GM12878 (cell line): ENCODE data around the gene LDLRAD4. TPM values are rescaled to one million over a fixed set of nuclear protein-coding genes. Genes with fewer than 3 reads are reported as not detected.

Experiments used
- ATAC-seq: fragments of 200-7000 bp; cut with Tn5 transposase; 3 replicates; pipeline ENCODE4 v1.9.1; 2020; ENCODE audit warnings: mild to moderate bottlenecking, moderate library complexity
- BruUV-seq: library from RNA; stranded (reverse); fragments of 400-500 nt; replicated peaks from 2 replicates; lab custom pipeline; 2021; lab: Mats Ljungman, UMichigan
- CTCF ChIA-PET: fragments of 300-600 bp; sonication (Branson Sonifier 250); formaldehyde crosslinking; extraction: SDS; loops from one replicate; lab custom pipeline; 2021; ENCODE audit warnings: inconsistent platforms; lab: Yijun Ruan, JAX
- POLR2A ChIA-PET: fragments of 350-600 bp; formaldehyde crosslinking; extraction: SDS; loops from one replicate; lab custom pipeline; 2021; ENCODE audit warnings: inconsistent platforms; lab: Charles Lee
- RAD21 ChIA-PET: fragments of 300-600 bp; sonication (Branson Sonifier 250); formaldehyde crosslinking; loops from one replicate; lab custom pipeline; 2023; ENCODE audit warnings: antibody characterized with exemption; ENCODE audit not compliant: unreplicated experiment; lab: Charles Lee
- SMC1A ChIA-PET: fragments of 300-600 bp; sonication (Branson Sonifier 250); formaldehyde crosslinking; loops from one replicate; lab custom pipeline; 2023; ENCODE audit not compliant: unreplicated experiment, uncharacterized antibody; lab: Charles Lee
- DNase-seq: peaks from one replicate; pipeline ENCODE4 v3.0.0-alpha.2; 2011; ENCODE audit warnings: low read depth, low spot score
- FAIRE-seq: peaks from 3 replicates; lab custom pipeline; 2011; peaks lifted over from hg19 to GRCh38; lab: Jason Lieb, UNC
- H2AFZ ChIP-seq: 2 replicates; pipeline ENCODE4 v1.6.0; 2011; ENCODE audit warnings: low read depth, low read length, control low read depth; ENCODE audit not compliant: control insufficient read depth
- H3K27ac ChIP-seq: 2 replicates; pipeline ENCODE4 v1.5.1; 2011; ENCODE audit warnings: control low read depth; ENCODE audit not compliant: control insufficient read depth, insufficient read depth
- H3K27me3 ChIP-seq, 2 experiments: replicated peaks in 1 of 2; 2 replicates each; pipeline versions ENCODE4 v1.6.0 to v1.6.1; 2011; ENCODE audit warnings: low read length in 1 of 2; ENCODE audit not compliant: control insufficient read depth in 2 of 2, insufficient read depth in 2 of 2
- H3K36me3 ChIP-seq, 2 experiments: 2 replicates each; pipeline ENCODE4 v1.5.1; 2011; ENCODE audit warnings: low read length in 1 of 2; ENCODE audit not compliant: control insufficient read depth in 2 of 2, insufficient read depth in 2 of 2
- H3K4me1 ChIP-seq: 2 replicates; pipeline ENCODE4 v1.6.1; 2011; ENCODE audit warnings: mild to moderate bottlenecking, low read length, moderate library complexity, mixed read lengths; ENCODE audit not compliant: control insufficient read depth, insufficient read depth
- H3K4me2 ChIP-seq: 2 replicates; pipeline ENCODE4 v1.6.0; 2011; ENCODE audit warnings: control low read depth; ENCODE audit not compliant: control insufficient read depth, insufficient read depth
- H3K4me3 ChIP-seq: fragments of 200-600 bp; sonication (generic); 2 replicates; pipeline ENCODE4 v1.5.1; 2016
- H3K79me2 ChIP-seq: 2 replicates; pipeline ENCODE4 v1.6.0; 2011; ENCODE audit warnings: low read length; ENCODE audit not compliant: control insufficient read depth, insufficient read depth
- H3K9ac ChIP-seq: 2 replicates; pipeline ENCODE4 v1.8.0; 2011; ENCODE audit warnings: low read length, control low read depth, mixed read lengths; ENCODE audit not compliant: control insufficient read depth, insufficient read depth
- H3K9me3 ChIP-seq: replicated peaks from 3 replicates; pipeline ENCODE4 v1.5.1; 2011; ENCODE audit warnings: mild to moderate bottlenecking, low read length; ENCODE audit not compliant: control insufficient read depth, insufficient read depth
- H4K20me1 ChIP-seq: 2 replicates; pipeline ENCODE4 v1.6.0; 2011; ENCODE audit not compliant: control insufficient read depth, insufficient read depth
- MEF2B ChIP-seq: fragments of 450-650 bp; IDR thresholded peaks from 2 replicates; pipeline ENCODE4 v1.6.1; 2018; ENCODE audit warnings: mild to moderate bottlenecking, moderate library complexity; ENCODE audit not compliant: partially characterized antibody, poor library complexity, severe bottlenecking
- NBN ChIP-seq: fragments of 450-650 bp; IDR thresholded peaks from 2 replicates; pipeline ENCODE4 v1.6.1; 2016
- NRF1 ChIP-seq: conservative IDR thresholded peaks from 2 replicates; pipeline ENCODE4 v1.6.1; 2011; ENCODE audit warnings: mild to moderate bottlenecking, low read depth, low read length, improper control_type of control experiment
- POLR2A ChIP-seq: IDR thresholded peaks from 2 replicates; pipeline ENCODE4 v1.6.1; 2011; ENCODE audit warnings: low read depth, mild to moderate bottlenecking, low read length
- WGBS: methylation state at CpG from one replicate; pipeline ENCODE4 v1.1.6; 2016; ENCODE audit warnings: low lambda C conversion rate; ENCODE audit not compliant: insufficient replicate concordance, insufficient coverage; ENCODE audit errors: missing lambda C conversion rate; 5-methylcytosine and 5-hydroxymethylcytosine counted together
- in situ Hi-C: fragments of 300-500 bp; cut with MboI; formaldehyde crosslinking; loops from 9 replicates; pipeline ENCODE4 v1.14.3; 2018; ENCODE audit warnings: mixed read lengths
- intact Hi-C: fragments of 100-400 bp; cut with micrococcal nuclease; formaldehyde crosslinking; loops from one replicate; pipeline ENCODE4 v1.14.2; 2022; ENCODE audit not compliant: unreplicated experiment
- polyA plus RNA-seq, 11 experiments: library from polyadenylated mRNA; depleted of rRNA in 4 of 11; unstranded in 6 of 11; stranded (reverse) in 5 of 11; fragments of >200 nt; fragmentation: Nextera tagmentation in 4 of 11; fragmentation: Illumina TruSeq in 1 of 11; extraction: Ambion mirVana in 4 of 11; extraction: Trizol in 1 of 11; gene quantifications; 1 replicate in 1 of 11; 2 replicates in 10 of 11; pipeline versions ENCODE4 v1.2.1 to v1.2.3, GENCODE V29; 2011 to 2016; ENCODE audit warnings: inconsistent platforms in 2 of 11, missing spikeins in 2 of 11, low read depth in 1 of 11
- total RNA-seq, 4 experiments: library from RNA; depleted of rRNA in 3 of 4; stranded (reverse); fragments of >200 nt in 3 of 4; fragmentation: Illumina TruSeq in 1 of 4; extraction: Trizol in 1 of 4; gene quantifications; 2 replicates each; pipeline versions ENCODE4 v1.2.1 to v1.2.3, GENCODE V29; 2013 to 2021
- TF ChIP-seq, protein P1 (sequence below): fragments of 450-650 bp; IDR thresholded peaks from 2 replicates; pipeline ENCODE4 v1.6.1; 2014; ENCODE audit warnings: mild to moderate bottlenecking

The LDLRAD4 gene
- total and polyA plus RNA-seq, 10 of the 15 experiments (the other 5 are each of a cell fraction or from before 2014, with no cell fraction given) = 2.7 to 16.8 (median 11.2) TPM

DNA sequence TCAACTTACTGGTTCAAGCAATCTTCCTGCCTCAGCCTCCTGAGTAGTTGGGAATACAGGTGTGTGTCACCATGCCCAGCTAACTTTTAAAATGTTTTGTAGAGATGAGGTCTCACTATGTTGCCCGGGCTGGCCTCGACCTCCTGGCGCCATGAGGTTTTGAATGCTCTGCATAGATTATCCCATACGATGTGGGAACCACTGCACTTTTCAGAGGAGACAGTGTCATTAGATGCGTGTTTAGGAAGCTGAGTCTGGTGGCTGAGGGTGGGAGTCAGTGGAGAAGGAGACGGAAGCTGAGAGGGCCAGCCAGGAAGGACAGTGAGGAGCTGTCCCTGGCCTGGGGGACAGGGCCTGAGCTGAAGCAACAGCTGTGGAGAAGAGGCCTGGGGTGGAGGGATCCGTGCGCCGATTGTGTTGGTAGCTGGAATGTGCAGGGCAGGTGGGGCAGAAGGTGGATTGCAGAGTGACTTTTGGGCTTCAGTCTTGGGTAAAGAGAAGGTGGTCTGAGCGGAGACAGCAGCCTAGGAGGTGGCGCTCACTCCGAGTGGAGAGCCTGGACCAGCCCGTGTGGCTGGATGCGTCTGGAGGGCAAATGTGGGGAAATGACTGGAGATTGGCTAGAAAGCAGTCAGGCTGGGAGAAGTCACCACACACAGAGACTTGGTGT, 68.0 kb downstream of the LDLRAD4 start:
- Histone ChIP-seq H3K79me2 (no peaks in the 10 kb centered on the region), H3K4me1 (no peaks in the 10 kb centered on the region), H3K27me3 (no peaks in the 10 kb centered on the region; a peak in 1 of 4 replicates), H3K9me3 (no peaks in the 10 kb centered on the region), H3K27ac (no peak overlapping the region), H4K20me1 (no peaks in the 10 kb centered on the region), H3K36me3 (no peaks in the 10 kb centered on the region), H2AFZ (no peak overlapping the region), H3K4me3 (no peak overlapping the region), H3K9ac (no peak overlapping the region), H3K4me2 (no peak overlapping the region)
- ATAC-seq (no peak), DNase-seq (no peak), FAIRE-seq (no peak)
- TF ChIP-seq MEF2B (no peak), NRF1 (no peak)
- TF ChIP-seq, protein P1, sequence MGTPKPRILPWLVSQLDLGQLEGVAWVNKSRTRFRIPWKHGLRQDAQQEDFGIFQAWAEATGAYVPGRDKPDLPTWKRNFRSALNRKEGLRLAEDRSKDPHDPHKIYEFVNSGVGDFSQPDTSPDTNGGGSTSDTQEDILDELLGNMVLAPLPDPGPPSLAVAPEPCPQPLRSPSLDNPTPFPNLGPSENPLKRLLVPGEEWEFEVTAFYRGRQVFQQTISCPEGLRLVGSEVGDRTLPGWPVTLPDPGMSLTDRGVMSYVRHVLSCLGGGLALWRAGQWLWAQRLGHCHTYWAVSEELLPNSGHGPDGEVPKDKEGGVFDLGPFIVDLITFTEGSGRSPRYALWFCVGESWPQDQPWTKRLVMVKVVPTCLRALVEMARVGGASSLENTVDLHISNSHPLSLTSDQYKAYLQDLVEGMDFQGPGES = no peak
- WGBS = 76% methylated on average over 14 of the region's 14 CpGs
- ChIA-PET POLR2A (no interaction called here), RAD21 (no interaction called here), CTCF (interaction anchor here (1.3 kb wide), 1 partner anchor 345 kb away, joined by 3 read pairs; no protein-coding TSS in a partner anchor), SMC1A (no interaction called here)
- BruUV-seq = no TSS peak
- intact Hi-C loops = no loop called here
- in situ Hi-C loops = no loop called here

DNA sequence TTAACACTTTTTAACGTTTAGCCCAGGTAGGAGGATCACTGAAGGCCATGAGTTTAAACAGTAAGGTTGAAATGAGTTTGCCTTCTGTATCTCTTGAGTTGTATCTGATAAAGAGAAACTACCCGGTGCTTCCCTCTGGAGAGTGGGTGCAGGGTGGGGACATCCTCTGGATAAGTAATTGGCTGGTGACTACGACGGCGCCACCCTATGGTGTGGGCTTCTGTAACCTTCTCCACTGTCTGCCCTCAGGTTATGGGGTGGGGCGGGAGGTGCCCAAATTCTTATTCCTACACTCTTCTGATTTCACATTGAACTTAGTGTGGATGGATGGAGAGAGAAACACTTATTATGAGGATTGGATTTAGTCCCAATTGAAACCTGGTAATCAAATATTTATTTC, 68.8 kb downstream of the LDLRAD4 start:
- 69% methylated on average over 6 of the region's 6 CpGs for WGBS
- no peaks in the 10 kb centered on the region for H3K79me2 ChIP-seq
- SMC1A ChIA-PET = interaction anchor here (2.5 kb wide), 1 partner anchor 8 kb away, joined by 9 read pairs; no protein-coding TSS in a partner anchor

More for the DNA sequence above, 68.8 kb downstream of the LDLRAD4 start:
- Histone ChIP-seq H3K4me2 (no peak overlapping the region), H4K20me1 (no peaks in the 10 kb centered on the region), H3K4me1 (no peaks in the 10 kb centered on the region), H3K27ac (no peak overlapping the region), H2AFZ (no peak overlapping the region), H3K9ac (no peak overlapping the region), H3K4me3 (no peak overlapping the region), H3K9me3 (no peaks in the 10 kb centered on the region), H3K27me3 (no peaks in the 10 kb centered on the region; a peak in 1 of 4 replicates), H3K36me3 (no peaks in the 10 kb centered on the region)
- no TSS peak for BruUV-seq
- ChIA-PET POLR2A (no interaction called here), RAD21 (no interaction called here), CTCF (interaction anchor here (1.3 kb wide), 1 partner anchor 344 kb away, joined by 3 read pairs; no protein-coding TSS in a partner anchor)
- ATAC-seq (no peak), DNase-seq (no peak), FAIRE-seq (no peak)
- intact Hi-C loops = no loop called here
- TF ChIP-seq POLR2A (no peak), NBN (no peak)
- TF ChIP-seq, protein P1 = no peak
- in situ Hi-C loops = no loop called here
